Iris pigment epithelial cell (primary cell): Measurements from ENCODE around the gene OOSP1.
"Not testable (repeated sequence)": the region's sequence is repeated elsewhere in the genome, so short reads cannot be mapped to it uniquely, and the experiment has no call there.

Experiments used
- DNase-seq: peaks from one replicate; pipeline ENCODE4 v3.0.0-alpha.2; 2011; ENCODE audit warnings: low read depth

OOSP1 gene

DNA sequence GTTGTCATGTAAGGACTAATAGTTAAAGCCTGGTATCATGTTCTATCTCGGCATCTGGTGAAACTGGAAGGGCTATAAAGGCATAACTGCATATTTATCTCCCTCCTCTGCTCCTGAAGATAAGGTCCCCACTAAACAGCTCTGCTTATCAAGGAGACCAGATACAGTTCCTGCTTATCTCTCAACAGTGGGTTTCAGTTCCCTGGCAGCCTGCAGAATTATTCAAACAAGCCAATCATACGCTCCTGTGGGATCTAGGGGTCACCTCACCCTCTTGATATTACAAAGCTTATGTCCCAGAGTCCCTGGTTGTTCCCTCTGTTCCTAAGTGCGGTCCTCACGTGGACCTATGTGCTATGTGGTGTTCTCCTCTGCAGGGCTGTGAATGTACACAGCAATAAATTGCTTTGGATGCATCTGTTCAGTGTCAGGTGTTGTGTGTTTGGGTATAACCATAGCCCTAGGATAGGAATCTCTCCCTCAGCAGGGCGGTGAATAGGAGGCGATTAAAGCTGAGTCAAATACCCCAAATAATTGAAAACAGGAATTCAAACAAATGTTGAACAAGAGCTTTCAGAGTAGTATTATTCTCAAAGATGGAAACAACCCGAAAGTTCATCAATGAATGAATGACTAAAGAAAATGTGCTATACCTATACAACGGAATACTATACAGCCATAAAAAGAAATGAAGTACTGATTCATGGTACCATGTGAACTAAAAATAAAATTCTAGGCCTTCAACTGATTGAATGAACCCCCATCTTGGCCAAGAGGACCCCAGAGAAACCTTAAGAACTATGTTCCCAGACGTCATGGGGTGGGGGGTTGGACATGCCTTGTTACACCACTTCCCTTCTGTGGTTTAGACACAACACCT lies 22.5 kb downstream of the OOSP1 start:
- no peak for DNase-seq

DNA sequence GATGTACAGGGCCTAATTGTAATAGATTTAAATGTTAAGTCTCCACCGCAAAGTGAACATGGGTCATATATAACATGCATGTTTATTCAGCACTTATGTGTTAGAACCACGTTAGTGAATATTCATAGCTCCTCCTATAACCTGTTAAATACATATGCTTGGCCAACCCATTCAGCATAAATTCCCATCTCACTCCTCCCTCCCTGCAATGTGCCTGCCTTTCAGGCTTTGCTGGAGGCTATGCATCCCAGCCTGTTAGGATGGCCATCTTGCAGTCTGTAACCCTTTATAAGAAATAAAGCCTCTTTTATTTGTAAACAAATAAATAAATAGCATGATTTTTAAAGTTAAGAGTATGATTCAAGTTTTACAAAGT lies 23.9 kb downstream of the OOSP1 start:
- no peak for DNase-seq

DNA sequence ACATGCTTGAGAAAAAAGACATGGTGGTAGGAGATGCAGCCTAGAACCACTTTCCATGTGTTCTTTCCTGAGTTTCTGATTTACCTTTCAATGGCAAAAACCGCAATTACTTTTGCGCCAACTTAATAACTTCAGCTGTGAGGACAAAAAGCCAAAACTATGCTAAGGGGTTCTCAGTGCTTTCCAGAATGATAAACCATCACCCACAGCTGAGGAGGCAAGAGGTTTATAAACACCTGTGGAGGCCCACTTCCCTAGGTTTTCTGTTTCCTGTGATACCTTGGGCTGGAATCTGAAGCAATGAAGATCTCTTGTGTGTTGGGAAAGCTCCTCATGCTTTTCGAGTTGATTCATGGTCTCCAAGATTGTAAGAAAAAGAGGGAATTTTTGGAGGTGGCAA lies 25.5 kb downstream of the OOSP1 start, which contains the start of gene OOSP4A:
Gene OOSP4A (plus strand): TSS at position 301 of the 400 bp plus-strand sequence. CDS start 0 bp downstream, at position 301.
- no peak for DNase-seq

DNA sequence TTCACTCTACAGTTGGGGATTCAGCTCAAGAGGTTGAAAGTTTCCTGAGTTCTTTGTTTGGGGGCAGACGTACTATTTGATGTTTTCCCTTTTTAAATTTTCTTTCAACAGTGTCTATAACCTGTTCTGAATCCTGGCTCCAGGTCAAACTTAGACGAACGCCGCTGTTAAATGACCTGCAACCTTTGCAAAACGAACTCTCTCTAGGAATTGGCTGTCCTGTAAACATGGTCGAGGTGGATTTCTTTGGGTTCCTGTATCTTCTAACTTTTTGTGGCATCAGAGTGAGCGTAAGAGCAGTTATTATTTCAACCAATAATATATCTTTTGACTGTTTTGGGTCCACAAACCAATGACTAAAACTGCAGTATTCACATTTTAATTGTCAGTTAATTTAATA lies 27.2 kb downstream of the OOSP1 start:
- DNase-seq, result no peak

DNA sequence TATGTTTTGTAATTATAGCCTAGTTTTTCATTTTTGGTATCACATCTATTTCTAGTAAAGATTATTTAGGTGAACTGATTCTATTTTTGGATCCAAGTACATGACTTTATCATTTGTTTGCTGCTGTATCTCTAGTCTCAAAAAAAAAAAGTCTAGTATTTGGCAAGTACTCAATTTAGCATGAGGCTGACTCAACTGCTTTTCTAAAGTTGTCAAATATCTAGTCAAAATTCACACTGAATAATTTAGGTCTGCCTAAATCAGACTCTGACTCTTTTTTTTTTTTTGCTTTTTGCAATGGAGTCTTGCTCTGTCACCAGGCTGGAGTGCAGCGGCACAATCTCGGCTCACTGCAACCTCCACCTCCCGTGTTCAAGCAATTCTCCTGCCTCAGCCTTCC lies 28.0 kb downstream of the OOSP1 start:
- no peak for DNase-seq

DNA sequence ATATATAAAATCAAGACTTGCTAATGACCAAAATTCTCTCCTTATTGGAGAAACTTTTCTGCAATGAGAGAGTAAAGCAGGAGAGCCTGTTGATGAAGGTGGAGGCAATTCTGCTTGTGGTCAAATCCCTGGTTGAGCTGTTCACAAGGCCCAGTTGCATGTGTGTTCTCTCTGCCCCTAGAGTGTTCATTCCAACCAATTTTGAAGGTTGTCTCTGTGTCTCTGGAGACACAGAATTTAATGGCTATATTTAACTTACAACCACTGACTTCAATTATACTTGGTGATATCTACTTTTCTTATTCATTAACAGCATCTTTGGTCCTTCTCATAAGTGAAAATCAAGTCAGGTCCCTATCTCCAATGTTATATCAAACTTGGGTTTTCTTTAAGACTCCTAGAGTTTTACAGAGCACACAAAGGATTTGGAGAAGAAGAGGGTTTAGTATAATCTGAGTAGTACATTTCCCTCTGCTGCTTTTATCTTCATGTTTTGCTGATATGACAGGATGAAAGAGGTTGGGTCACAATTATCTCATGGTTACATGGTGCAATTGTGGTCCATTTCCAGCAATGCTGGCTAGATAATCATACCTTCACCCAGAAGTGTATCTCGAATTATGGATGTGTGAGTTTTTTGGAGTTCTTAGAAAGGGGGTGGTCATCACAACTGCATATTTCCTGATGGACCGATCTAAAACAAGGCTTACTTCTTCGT lies 29.6 kb downstream of the OOSP1 start:
- no peak for DNase-seq

DNA sequence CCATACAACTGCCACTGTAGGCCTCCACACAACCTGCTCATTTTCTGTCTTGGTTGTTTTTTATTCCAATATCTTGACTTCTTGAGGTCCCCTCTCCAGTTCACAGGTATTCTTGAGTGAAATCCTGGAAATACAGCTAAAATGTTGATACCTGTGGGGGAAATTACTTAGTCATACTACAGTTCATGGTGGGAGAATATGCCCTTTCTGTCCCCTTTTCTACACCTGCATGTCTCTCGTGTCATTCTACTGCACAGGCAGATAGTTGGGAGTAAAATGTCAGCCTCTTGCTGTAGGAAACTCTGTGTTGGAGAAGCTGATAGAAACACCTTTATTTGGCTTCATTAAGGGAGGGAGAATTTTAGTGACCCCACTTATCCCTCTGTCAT lies 30.2 kb downstream of the OOSP1 start:
- no peak for DNase-seq

DNA sequence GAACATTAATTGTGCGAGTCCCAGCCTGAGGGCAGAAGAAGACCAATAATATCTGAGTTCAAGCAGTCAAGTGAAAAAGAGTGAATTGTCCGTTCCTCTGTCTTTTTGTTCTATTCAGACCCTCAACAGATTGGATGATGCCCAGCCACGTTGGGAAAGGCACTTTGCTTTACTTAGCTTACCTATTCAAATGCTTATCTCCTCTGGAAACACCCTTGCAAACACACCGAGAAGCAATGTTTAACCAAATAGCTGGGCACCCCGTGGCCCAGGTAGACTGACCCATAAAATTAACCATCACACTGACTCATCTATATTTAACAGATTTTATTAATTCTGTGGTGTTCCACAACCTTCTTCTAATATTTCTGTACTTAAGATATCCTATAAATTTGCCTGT lies 34.9 kb downstream of the OOSP1 start:
- no peak for DNase-seq

DNA sequence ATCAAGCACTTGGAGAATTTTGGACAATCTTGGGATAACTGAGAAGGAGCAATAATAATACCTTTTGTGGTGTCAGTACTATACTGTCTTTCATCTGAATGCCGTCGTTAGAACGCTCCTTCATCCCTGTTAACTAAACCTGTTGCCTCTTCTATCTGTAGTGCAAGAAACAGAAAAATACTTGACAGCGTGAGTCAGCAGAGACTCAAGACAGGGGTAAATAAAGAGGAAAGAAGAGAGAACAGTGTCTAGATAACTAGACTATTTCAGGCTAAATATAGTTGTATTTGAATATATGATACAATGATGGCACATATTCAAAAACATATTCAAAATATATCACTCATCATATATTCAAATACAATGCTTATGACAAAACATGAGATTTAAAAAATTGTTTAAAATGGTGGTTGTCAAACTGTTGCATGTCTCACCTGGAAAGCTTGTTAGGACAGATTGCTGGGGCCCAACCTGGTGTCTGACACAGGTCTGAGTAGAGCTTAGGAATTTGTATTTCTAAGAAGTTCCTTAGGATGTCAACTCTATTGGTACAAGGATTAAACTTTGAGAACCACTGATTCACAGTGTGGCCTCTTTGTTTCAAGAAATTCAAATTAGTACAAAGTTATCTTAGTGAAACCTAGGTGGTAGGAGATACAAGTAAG lies 43.0 kb downstream of the OOSP1 start:
- no peak for DNase-seq

DNA sequence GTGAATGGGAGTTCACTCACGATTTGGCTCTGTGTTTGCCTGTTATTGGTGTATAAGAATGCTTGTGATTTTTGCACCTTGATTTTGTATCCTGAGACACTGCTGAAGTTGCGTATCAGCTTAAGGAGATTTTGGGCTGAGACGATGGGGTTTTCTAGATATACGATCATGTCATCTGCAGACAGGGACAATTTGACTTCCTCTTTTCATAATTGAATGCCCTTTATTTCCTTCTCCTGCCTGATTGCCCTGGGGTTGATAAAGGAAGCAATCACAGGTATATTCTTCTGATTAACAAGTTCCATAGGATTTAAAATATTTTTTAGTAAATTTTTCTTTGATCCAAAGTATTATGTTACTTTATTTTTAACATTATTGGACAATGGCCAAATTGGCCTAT lies 43.8 kb downstream of the OOSP1 start:
- DNase-seq, result not testable (repeated sequence)

DNA sequence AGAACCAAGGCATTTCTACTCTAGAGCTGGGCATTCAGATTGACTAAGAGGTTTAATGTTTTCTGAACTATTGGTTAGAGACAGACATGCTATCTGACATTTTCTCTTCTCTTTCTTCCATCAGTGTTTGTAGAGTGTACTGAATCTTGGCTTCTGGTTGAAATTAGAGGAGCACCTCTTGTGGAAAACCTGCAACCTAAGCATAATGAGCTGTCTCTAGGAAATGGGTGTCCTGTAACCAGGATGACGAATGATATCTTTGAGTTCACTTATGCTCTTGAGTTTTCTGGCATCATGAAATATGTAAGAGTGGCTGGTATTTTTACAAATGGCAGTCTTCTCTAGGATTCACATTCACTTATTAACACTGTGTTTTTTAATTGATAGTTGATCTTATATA lies 45.0 kb downstream of the OOSP1 start:
- no peak for DNase-seq

DNA sequence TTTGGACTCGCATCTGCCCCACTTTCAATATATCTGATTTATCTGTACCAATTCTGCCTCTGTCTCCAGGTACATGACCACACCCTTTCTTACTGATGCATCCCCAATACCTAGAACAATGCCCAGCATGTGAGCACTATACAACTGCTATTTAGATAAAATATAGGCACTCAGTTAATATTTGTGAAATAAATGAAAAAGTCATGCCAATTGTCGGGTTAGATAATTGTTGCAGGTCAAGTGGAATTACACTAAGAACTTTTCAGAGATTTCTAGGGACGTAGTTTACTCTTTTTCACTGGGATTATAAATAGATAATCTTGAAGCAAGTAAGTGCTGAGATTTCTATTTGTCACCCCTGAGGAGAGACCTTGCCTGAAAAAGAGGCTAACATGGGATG lies 46.1 kb downstream of the OOSP1 start:
- no peak for DNase-seq

DNA sequence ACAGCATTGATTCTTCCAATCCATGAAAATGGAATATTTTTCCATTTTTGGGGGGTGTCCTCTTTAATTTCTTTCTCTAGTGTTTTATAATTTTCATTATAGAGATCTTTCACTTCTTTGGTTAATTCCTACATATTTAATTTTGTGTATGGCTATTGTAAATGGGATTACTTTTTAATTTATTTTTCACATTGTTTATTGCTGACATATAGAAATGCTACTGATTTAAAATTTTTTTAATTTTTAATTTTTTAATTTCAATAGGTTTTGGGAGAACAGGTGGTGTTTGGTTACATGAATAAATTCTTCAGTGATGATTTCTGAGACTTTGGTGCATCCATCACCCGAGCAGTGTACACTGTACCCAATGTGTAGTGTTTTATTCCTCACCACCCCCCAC lies 52.2 kb downstream of the OOSP1 start:
- no peak for DNase-seq

DNA sequence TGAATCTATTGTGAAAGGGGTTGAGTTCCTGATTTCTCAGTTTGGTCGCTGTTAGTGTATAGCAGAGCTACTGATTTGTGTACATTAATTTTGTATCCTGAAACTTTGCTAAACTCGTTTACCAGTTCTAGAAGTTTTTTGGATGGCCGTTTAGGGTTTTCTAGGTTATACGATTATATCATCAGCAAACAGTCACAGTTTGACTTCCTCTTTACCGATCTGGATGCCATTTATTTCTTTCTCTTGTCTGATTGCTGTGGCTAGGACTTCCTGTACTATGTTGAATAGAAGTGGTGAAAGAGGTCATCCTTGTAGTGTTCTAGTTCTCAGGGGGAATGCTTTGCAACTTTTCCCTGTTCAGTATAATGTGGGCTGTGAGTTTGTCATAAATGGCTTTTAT lies 54.2 kb downstream of the OOSP1 start:
- DNase-seq, result no peak

DNA sequence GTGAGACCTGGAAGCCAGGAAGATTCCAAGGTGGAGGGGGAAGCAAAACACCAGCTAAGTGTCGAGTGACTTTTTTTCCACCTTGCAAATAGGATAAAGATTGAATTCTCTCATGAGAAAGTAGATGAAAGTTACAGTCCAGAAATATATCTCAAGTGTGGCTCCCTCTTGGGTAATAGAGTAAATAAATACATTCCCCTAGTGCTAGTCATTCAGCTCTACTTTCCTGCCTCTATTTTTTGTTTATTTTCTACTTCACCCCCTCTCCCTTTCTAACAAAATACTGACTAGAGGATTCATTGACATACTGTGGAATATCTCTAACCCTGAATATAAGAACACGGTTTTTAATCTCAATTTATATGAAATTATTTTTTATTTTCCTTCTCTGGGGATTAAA lies 59.6 kb downstream of the OOSP1 start:
- peak; percentile 4 for DNase-seq

DNA sequence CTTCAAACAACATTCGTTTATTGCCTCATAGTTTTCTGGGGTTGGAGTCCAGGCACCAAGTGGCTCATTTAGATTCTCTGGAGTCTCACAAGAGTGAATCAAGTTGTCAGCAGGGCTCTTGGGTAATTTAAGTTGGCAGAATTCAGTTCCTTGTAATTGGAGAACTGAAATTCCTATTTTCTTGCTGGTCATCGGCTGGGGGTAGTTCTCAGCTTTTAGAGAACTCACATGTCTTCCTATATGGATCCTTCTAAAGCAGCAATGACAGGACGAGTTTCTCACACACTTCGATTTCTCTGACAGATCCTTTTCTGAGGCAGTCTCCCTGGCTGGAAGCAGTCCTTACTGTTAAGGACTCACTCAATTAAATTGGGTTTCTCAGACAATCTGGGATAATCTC lies 61.5 kb downstream of the OOSP1 start:
- DNase-seq, result no peak

DNA sequence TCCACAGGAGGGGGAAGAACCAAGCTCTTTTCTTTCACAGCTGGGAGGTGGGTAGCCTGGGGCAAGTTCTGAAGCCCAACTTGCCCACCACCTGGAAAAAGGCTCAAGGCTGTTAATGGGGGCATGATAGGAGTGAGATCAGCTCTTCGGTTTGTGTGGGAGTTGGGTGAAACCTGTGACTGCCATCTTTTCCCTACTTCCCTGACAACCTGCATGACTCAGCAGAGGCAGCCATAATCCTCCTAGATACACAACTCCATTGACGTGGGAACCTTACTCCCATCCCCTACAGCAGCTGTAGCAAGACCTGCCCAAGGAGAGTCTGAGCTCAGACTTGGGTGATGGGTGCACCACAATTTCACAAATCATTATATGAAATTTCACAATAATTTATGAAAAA lies 65.5 kb downstream of the OOSP1 start:
- no peak for DNase-seq

DNA sequence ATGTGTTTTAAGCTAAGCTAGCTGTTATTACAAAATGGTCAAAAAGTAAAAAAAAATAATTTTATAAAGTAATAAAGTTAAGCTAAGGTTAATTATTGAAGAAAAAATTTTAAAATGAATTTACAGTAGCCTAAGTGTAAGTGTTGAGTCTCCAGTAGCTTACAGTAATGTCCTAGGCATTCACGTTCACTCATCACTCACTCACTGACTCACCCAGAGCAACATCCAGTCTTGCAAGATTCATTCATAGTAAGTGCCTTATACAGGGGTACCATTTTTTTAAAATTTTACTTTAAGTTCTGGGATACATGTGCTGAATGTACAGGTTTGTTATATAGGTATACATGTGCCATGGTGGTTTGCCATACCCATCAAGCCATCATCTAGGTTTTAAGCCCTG lies 67.1 kb downstream of the OOSP1 start:
- DNase-seq, result peak; percentile 3
